Endometrium (tissue), 2 donors: ENCODE results near the gene C11orf68.
"Not testable (repeated sequence)": the region's sequence is repeated elsewhere in the genome, so short reads cannot be mapped to it uniquely, and the experiment has no call there.

Experiments used
- FAIRE-seq: peaks from 2 replicates; lab custom pipeline; 2012; peaks lifted over from hg19 to GRCh38; lab: Jason Lieb, UNC
- donor health status: control.
- donor health status: control.

The C11orf68 gene

DNA sequence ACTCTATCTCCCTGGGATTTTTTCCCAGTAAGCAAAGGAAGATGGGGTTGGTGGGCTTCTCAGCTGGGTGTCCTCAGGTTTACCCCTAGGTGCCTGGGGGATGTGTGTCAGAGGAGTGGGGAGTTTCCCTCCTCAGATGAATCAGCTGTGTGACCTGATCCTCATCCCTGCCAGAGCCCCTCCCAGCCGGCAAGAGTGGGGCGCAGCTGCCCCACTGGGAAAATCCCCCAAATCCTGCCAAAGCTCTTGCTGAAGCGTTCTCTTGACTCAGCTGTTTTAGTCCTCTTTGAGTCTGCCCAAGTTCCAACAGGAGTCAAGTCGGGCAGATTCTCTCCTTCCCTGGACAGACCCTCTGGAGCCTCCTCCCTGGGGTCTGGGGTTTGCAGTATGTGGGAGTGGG, 6.0 kb downstream of the C11orf68 start:
- FAIRE-seq = no peak

DNA sequence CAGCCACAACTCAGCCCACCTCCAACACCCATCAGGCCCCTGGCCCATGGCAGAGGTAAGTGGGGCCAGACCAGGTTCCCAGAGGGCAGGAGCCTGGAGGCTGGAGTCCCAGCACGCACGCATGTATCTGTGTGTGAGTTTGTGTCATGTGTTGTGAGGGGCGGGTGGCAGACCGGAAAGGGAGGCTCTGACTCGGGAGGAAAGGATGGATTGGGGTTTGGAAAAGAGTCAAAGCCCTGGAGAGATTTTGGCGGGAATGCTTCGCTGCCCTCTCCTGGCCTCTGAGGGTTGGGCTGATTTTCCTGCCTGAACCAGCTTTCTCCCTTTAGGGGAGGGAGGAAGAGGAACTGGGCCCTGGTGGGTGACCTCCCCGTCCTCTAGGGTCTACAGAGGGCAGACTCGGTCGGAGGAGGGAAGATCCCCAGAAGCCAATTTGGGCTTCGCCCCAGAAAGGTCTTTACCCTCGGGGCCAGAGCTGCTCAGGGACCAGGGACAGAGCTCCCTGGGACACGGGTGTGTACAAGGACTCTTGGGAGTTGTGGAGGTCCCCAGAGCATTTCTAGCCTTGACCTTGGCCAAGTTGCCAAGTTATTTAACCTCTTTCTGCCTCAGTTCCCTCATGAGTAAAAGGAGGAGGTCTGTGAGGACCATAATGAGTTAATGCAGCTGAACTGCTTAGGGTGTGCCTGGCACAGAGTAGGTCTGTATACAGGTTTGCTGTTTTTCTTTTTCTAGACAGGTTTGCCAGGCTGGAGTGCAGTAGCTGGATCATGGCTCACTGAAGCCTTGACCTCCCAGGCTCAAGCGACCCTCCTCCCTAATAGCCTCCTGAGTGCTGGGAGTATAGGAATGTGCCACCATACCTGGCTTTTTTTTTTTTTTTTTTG, 6.9 kb downstream of the C11orf68 start:
- FAIRE-seq = no peak

DNA sequence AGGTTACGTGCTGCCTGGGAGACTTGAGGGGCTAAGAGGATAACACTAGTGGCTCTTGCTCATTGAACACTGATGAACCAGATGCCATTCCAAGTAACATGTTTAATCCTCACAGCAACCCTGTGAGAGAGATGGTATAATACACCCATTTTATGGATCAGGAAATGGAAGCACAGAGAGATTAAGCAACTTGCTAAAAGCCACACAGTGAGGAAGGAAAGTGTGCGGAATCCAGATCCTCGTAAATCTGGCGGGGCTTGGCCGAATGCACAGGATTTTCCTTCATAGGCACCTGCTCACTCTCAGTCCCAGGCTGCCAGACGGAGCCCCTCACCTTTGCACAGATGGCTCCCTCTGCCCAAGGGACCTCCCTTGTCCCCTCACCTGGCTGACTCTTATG, 11.0 kb downstream of the C11orf68 start:
- FAIRE-seq = no peak

DNA sequence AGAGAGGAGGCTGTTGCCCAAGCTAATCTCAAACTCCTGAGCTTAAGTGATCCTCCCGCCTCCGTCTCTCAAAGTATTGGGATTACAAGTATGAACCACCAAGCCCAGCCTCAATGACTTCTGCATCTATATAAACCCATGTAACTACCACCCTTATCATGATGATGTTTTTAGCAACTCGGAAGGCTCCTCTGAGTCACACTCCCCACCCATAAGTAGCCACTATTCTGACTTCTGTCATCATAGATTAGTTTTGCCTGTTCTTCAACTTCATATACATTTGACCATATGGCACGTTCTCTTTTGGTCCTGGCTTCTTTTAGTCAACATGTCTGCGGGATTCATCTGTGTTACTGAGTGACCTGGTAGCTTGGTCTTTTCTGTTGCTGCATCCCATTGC, 12.3 kb downstream of the C11orf68 start:
- FAIRE-seq = no peak

GRCh38 chr11:65903715-65904114, 15.1 kb downstream of the C11orf68 start:
- no peak for FAIRE-seq

GRCh38 chr11:65903068-65903481, 15.8 kb downstream of the C11orf68 start:
- no peak for FAIRE-seq

GRCh38 chr11:65900899-65901180, 18.0 kb downstream of the C11orf68 start:
- no peak for FAIRE-seq

DNA sequence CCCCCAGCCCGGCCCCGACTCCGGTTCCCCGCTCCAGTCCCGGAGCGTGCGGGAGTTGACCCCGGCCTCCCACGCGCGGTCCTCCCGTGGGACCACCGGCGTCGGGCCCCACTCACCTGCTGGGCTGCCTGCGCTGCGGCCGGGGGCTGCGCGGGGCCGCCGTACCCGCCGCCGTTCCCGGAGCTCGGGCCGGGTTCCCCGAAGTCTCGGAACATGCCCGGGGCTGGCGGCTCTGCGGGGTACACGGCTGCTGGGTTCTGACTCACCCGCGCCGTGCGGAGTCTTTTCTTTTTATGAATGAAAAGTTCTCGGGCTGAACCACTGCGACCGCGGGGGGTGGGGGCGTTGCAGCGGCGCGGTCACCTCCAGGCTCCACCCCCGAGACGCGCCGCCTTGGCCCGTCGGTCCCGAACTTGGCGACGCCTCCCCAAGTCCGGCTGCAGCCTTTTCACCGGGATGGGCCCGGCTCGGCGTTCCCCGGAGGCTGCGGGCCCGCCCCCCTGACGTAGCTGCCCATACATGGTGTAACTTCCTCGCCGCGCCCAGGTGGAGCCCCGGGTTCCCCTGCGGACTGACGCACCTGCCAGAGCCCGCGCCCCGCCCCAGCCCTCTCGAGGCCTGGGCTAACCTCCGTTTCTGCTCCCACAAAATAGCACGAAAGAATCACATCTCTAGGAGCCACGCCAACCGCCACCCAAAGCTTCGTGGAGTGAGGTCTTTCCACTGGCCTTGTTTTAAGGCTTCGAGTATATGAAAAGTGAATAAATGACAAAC, 18.6 kb downstream of the C11orf68 start, which contains the start of gene FOSL1:
FOSL1 (minus strand) TSS at position 264 of the 774 bp plus-strand sequence; CDS start at position 215, 49 bp downstream.
- no peak for FAIRE-seq

- no peak for FAIRE-seq
These were observed 19.3 kb downstream of the C11orf68 start for GRCh38 chr11:65899356-65900124.

DNA sequence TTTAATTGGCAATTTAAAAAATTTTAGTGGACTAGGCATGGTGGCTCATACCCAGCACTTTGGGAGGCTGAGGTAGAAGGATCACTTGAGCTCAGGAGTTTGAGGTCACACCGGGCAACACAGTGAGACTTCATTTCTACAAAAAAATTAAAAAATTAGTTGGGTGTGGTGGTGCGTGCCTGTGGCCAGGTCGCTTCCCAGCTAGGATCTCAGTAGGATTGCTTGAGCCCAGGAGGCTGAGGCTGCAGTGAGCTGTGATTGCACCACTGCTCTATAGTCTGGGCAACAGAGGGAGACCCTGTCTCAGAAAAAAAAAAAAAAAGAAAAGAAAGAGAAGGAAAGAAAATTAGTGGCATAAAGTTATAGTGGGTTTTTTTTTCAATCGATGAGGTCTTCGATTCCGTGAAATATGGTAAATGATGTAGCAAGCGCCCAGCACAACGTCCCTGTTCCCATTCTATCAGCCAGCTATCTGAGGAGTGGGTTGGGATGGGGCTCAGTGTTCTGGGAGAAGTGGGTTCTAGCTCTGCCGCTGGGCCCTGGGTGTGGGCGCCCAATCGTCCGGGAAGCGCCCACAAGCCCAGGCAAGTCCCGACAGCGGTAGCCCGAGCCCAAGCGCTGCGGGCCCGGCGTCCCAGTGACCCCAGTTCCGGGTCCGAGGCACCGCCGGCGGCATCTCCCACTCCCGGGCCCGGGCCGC, 20.1 kb downstream of the C11orf68 start:
- no peak for FAIRE-seq

DNA sequence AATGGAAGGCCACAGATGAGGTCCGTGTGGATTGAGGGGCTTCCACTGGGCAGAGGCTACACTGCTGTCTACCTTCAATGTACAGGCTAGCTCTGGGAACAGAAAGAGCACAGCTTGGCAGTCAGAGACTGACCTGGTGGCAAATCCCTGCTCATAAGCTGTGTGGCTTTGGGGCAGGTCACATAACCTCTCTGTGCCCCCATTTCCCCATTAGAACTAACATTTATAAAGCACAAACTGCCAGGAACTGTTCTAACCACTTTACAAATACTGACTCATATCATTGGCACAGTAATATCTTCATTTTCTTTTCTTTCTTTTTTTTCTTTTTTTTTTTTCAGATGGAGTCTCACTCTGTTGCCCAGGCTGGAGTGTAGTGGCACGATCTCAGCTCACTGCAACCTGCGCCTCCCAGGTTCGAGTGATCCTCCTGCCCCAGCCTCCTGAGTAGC, 21.8 kb downstream of the C11orf68 start:
- no peak for FAIRE-seq

GRCh38 chr11:65896034-65896999, 22.5 kb downstream of the C11orf68 start:
- no peak for FAIRE-seq

DNA sequence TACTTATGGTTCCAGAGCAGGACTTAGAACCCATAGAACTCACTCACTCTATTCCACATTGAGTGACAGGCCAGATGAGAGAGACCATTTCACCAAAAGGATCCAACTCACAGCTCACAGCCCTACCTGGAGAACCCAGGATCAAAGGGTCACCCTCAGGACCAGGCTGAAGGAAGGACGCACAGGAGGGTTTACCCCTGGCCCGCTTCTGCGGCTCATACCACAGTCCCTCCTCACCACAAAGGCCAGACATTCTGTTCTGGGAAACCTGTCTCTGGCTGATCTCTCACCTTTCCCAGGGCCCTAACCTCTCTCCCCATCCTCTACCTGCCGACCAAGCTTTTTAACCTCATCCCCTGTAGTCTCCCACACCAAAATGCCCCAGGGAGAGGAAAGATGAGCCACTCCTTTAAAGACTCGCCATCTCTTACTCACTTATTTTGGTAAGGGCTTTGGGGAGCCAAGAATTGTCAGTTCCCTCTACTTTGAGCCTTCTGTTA, 23.3 kb downstream of the C11orf68 start:
- no peak for FAIRE-seq

DNA sequence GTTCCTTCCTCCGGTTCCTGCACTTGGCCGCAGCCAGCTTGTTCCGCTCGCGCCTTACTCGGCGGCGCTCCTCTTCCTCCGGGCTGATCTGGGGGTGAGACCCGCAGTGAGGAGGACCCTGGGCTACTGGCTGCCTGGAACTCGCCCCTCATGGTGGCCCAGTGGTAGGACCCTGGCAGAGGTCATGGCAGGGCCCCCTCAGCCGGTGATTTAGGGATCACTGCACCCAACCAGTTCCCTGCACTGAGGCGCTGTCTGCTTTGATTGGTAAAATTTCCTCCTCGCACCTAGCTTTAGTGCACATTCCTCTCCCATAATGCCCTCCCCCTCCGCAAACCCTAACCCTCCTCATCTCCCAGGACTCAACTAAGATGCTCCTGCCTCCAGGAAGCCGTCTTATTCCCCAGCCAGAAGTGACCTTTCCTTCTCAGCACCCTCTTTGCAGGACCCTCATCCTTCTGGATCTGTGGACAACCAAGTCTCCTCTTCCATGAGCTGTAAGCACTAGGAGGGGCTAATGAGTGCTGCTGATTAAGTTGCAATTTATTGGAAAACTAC, 24.7 kb downstream of the C11orf68 start:
- FAIRE-seq = no peak

DNA sequence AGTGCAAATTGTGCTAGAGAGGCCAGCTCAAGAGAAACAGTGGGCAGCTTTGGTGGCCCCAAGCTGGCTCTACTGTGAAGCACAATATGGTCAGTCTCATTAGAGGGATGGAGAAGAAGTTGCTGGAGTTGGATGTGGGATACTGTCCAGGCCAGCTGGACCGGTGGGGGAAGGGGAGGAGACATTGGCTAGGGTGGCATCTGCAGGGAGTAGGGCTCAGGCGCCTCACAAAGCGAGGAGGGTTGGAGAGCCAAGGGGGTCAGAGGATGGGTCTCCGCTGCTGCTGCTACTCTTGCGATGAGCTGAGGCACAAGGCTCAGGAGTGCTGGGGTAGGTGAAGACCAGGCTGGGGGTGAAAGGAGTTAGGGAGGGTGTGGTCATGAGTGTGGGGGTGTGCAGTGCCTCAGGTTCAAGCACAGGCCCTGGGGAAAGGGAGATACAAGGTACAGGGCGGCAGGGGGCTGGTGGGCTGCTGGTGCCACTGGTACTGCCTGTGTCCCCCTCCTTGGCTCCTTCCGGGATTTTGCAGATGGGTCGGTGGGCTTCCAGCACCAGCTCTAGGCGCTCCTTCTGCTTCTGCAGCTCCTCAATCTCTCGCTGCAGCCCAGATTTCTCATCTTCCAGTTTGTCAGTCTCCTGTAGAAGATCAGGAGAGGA, 26.1 kb downstream of the C11orf68 start:
- FAIRE-seq = no peak

DNA sequence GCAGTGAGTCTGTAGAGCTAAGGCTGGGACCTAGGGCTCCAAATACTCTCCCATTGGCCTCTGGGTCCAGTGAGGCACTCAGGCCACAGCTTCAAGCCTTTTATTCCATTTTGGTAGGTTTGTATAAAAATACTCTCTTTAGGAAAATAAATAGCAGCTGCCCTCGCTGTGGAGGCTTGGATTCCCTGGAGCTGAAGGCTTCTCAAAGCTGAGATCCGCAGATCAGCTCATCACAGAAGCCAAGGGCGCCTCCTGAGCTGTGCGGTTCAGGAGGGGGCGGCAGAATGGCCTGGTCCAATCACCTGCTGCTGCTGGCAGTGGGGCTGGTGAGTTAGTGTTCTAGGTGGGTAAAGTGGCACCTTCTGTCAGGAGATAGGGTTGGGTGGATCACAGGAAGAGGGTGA, 26.7 kb downstream of the C11orf68 start:
- not testable (repeated sequence) for FAIRE-seq

- FAIRE-seq = no peak
These were observed 27.4 kb downstream of the C11orf68 start for GRCh38 chr11:65891219-65892136.
